GM18526 (cell line): ENCODE results near the gene FLNB.

Source experiments
- POLR2A ChIP-seq: IDR thresholded peaks from 3 replicates; pipeline ENCODE4 v1.6.1; 2011; ENCODE audit not compliant: insufficient read length; ENCODE audit errors: extremely low read depth

The FLNB gene

GRCh38 chr3:58193682-58194407, 185.6 kb downstream of the FLNB start:
- TF ChIP-seq POLR2A = no peak

- TF ChIP-seq POLR2A = no peak
Measured at GRCh38 chr3:58197588-58197987, 189.4 kb downstream of the FLNB start.

DNA sequence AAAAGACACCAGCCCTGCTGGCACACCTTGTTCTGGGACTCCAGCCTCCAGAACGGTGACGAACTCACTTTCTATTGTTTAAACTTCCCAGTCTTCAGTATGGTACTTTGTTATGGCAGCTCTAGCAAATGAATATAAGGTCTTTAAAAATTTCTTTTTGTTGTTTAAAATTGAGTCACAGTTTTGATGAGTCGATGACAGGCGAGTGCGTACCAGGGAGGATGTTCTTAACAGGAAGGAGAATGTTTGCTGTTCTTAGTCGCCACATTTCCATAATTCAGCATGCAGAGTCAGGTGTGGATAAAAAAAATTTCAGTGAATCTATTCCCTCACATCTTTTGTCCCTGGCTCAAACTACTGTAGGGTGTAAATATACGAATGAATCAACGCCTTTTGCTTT, 190.1 kb downstream of the FLNB start:
- no peak for TF ChIP-seq POLR2A

GRCh38 chr3:58198804-58199203, 190.6 kb downstream of the FLNB start:
- TF ChIP-seq POLR2A = no peak

- no peak for TF ChIP-seq POLR2A
Measured at GRCh38 chr3:58200121-58200709, 192.0 kb downstream of the FLNB start.

DNA sequence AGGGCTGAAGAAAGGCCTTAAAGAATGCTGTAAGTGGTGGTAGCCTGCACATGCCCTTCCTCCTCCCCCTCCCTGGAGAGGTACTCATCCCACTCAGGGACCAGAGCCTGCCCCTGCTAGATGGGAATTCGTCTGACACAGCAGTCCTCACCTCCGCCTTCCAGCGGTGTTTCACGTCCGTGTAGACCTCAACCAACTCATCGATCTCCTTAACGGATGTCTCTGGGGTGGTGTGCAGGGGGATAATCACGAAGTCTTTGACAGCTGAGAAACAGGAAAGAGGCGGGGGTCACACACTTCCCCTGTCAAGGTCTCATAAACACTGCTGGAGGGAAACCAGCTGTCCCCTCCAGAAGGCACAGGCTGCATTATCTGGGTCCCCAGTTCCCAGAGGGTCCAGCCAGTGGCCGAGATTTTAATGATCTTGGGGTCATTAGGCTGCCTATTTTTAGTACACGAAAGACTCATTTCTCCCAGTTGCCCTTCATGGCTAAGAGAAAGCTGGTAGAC, 192.7 kb downstream of the FLNB start:
- no peak for TF ChIP-seq POLR2A

DNA sequence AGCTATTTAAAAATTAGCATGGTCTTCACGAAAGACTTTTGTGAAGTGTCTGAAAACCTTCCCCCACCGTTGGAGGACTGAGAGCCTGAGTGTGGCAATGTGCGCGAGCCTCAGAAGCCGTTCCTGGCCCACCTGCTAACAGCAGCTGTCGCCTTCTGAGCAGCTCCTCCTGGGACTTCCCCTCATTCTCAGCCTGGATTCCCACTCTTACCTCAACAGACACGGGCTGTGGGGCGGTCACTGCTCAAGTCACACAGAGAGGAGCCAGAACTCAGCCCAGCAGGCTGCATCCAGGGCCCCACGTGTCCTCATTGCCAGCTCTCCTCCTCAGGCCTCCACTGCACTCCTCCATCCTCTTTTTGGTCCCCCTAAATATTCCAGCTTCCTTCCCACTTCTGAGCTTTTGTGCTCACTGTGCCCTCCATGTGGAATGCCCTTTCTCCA, 194.7 kb downstream of the FLNB start:
- TF ChIP-seq POLR2A = no peak

DNA sequence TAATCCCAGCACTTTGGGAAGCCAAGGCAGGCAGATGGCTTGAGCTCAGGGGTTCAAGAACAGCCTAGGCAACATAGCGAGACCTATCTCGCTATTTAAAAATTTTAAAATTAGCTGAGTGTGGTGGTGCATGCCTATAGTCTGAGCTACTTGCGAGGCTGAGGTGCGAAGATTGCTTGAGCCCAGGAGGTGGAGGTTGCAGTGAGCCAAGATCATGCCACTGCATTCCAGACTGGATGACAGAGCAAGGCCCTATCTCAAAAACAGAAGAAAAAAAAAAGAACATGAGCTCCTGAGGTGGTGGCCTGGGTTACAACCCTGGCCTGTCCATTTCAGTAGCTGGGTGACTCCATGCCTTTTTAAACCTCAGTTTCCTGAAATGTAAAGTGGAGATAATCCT, 195.3 kb downstream of the FLNB start:
- TF ChIP-seq POLR2A = no peak

GRCh38 chr3:58204720-58205119, 196.5 kb downstream of the FLNB start:
- no peak for TF ChIP-seq POLR2A

GRCh38 chr3:58205981-58206380, 197.8 kb downstream of the FLNB start:
- no peak for TF ChIP-seq POLR2A

DNA sequence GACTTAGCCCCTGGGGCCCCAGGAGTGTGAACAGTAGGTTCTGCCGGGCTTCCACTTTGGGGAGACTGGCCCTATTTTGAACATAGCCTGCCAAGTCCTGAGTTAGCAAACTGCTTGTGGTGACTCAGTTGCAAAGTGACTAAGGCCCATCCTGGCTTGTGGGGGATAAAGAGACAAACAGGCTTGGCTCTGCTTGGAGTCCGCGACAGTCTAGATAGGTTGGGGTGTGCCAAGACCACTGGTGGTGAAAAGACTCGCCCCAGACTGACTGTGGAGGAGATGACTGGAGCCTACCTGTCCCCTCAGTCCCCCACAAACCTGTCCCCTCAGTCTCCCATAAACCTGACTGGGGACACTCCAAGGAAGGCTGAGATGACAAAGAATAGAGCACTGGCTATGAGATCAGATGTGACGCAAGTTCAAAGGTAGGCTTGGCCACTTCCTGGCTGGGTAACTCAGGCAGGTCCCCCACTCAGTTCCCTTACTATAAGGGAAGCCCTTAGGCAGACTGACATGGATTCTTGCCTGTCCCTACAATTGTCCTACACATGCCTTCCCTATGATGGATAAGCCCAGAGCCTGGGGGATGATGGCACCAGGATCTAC, 198.3 kb downstream of the FLNB start:
- no peak for TF ChIP-seq POLR2A

DNA sequence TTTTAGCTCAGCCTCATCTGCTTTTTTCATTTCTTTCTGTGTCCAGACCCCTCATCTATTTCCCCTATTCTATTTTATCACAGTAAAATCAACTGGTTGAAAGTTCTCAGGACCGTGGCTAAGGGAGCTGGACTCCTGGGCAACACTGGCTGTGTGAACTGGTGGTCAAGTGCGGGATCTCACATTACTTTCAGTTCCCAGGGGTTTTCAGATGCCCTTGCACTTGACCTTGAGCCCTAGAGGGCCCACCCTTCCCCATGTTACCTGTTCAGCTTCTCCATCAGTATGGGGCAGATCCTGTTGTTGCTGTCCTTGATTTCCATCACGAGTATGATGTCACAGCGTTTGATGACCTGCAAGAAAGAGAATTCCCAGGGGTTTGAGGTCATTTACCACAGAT, 199.7 kb downstream of the FLNB start:
- no peak for TF ChIP-seq POLR2A

GRCh38 chr3:58209933-58210332, 201.7 kb downstream of the FLNB start:
- no peak for TF ChIP-seq POLR2A

- TF ChIP-seq POLR2A = no peak
Measured at GRCh38 chr3:58210761-58211460, 202.7 kb downstream of the FLNB start, which contains the start of gene DNASE1L3. DNASE1L3 (minus strand) TSS chr3:58210972; CDS start chr3:58210906, 66 bp downstream.

- TF ChIP-seq POLR2A = no peak
Measured at GRCh38 chr3:58214484-58215316, 206.5 kb downstream of the FLNB start.

DNA sequence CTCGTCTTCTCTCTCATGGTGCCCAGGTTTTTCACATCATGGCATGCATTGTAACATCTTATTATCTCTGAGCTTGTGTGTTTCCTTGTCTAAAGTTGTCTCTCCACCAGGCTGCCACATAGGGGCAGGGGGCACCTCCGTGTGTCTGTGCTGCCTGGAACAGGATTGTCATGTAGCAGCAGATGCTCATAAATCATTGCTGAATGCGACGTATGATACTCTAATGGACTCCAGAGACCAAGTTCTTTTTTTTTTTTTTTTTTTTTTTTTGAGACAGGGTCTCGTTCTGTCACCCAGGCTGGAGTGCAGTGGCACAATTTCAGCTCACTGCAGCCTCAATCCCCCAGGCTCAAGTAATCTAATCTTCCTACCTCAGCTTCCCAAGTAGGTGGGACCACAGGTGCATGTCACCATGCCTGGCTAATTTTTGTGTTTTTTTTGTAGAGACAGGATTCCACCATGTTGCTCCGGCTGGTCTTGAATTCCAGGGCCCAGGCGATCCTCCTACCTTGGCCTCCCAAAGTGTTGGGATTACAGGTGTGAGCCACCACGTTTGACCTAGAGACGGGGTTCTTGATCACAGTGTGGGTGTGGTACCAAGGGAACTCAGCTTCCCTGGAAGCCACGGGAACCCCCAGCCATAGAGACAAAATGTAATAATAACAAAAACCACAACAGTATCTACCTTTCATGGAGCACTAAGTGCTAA, 207.2 kb downstream of the FLNB start:
- TF ChIP-seq POLR2A = no peak
